ENCODE data around the gene BRIP1.

The BRIP1 gene

DNA sequence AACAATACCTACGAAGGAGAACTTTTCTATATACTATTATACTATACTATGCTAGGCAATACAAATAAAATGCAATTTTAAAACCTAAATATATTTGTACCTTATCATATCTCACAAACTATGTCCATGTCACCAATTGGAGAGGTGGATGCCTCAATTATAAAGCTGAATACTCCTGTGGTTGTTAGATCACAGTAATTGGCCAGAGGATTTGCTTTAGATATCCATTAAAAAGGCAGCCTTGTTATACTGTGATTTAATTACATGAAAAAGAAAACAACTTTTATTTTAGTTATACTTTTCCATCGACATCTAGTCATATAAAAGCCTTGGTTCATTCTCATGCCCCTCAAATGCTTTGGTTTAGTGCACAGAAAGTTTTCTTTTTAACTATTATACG, 129.3 kb downstream of the BRIP1 start:
- Mint-ChIP-seq H3K36me3 (ENCODE audit: low read depth) (peaks cover 33% of the 10 kb centered on the region), H3K27ac (no peak overlapping the region), H3K27me3 (ENCODE audit: low read depth, poor library complexity) (no peaks in the 10 kb centered on the region), H3K4me1 (no peaks in the 10 kb centered on the region), H3K4me3 (no peak overlapping the region), H3K9me3 (peaks cover 15% of the 10 kb centered on the region)
- TF ChIP-seq, protein P1, sequence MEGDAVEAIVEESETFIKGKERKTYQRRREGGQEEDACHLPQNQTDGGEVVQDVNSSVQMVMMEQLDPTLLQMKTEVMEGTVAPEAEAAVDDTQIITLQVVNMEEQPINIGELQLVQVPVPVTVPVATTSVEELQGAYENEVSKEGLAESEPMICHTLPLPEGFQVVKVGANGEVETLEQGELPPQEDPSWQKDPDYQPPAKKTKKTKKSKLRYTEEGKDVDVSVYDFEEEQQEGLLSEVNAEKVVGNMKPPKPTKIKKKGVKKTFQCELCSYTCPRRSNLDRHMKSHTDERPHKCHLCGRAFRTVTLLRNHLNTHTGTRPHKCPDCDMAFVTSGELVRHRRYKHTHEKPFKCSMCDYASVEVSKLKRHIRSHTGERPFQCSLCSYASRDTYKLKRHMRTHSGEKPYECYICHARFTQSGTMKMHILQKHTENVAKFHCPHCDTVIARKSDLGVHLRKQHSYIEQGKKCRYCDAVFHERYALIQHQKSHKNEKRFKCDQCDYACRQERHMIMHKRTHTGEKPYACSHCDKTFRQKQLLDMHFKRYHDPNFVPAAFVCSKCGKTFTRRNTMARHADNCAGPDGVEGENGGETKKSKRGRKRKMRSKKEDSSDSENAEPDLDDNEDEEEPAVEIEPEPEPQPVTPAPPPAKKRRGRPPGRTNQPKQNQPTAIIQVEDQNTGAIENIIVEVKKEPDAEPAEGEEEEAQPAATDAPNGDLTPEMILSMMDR (IDR thresholded peaks at IDR 0.05): no peak
- no peak for DNase-seq

DNA sequence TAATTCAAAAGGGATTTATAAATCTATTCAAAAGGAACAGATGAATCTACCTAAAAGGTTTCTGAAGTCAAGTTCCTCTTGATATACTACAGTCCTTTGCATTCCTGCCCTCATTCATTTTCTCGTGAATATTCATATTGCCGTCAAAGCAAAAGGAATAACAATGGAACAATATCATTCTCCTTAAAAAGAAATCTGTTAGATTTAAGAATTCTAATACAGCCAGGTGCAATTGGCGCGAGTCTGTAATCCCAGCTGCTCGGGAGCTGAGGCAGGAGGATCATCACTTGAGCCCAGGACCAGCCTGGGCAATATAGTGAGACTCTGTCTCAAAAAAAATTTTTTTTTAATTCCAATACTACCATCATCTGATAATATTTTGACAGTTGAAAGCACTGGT, 130.3 kb downstream of the BRIP1 start:
- Mint-ChIP-seq H3K36me3 (ENCODE audit: low read depth) (peaks cover 33% of the 10 kb centered on the region), H3K9me3 (peaks cover 12% of the 10 kb centered on the region), H3K4me3 (no peak overlapping the region), H3K27me3 (ENCODE audit: low read depth, poor library complexity) (no peaks in the 10 kb centered on the region), H3K4me1 (no peaks in the 10 kb centered on the region), H3K27ac (no peak overlapping the region)
- DNase-seq: no peak
- TF ChIP-seq, protein P1 (IDR thresholded peaks at IDR 0.05): no peak

DNA sequence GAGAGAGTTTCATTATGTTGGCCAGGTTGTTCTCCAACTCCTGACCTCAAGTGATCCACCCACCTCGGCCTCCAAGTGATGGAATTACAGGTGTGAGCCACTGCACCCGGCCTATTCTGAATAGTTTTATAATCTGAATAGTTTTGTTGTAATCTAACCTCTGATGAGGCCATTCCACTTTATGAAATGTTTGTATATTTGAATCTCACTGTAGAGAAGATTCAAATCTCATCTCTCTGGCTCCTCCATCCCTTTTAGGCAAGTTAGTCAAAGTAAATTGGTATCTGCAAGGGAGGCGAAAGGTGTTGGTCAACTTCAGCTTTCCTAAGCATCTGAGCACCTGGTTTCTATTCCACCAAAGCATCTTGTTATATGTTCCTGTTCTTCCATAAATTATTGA, 131.2 kb downstream of the BRIP1 start:
- H3K27me3 Mint-ChIP-seq (ENCODE audit: low read depth, poor library complexity): no peaks in the 10 kb centered on the region
- no peaks in the 10 kb centered on the region for H3K4me1 Mint-ChIP-seq
- no peak overlapping the region for H3K4me3 Mint-ChIP-seq
- peaks cover 25% of the 10 kb centered on the region for H3K36me3 Mint-ChIP-seq (ENCODE audit: low read depth)
- TF ChIP-seq, protein P1 (IDR thresholded peaks at IDR 0.05): no peak
- H3K9me3 Mint-ChIP-seq: peaks cover 5% of the 10 kb centered on the region
- DNase-seq: no peak
- H3K27ac Mint-ChIP-seq: no peak overlapping the region

DNA sequence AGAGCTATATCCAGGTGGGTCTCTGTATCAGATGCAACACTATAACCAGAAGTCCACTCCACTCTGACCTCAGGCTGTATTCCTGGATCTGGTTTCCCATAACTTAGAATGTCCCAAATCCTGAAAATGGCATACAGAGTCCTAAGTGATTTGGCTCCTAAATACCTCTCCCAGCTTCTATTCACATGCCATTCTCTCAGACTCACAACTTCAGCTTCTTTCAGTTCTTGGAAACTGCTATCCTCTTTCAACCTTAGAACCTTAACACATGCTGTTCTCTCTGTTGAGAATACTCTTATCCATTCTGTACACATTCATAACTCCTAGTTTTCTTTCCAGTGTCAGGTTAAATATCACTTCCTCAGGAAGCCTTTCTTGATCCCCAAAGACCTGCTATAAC, 132.0 kb downstream of the BRIP1 start:
- no peaks in the 10 kb centered on the region for H3K9me3 Mint-ChIP-seq
- H3K4me3 Mint-ChIP-seq: no peak overlapping the region
- H3K4me1 Mint-ChIP-seq: no peaks in the 10 kb centered on the region
- H3K27ac Mint-ChIP-seq: no peak overlapping the region
- H3K36me3 Mint-ChIP-seq (ENCODE audit: low read depth): peaks cover 16% of the 10 kb centered on the region
- H3K27me3 Mint-ChIP-seq (ENCODE audit: low read depth, poor library complexity): no peaks in the 10 kb centered on the region
- TF ChIP-seq, protein P1 (IDR thresholded peaks at IDR 0.05): no peak
- no peak for DNase-seq

DNA sequence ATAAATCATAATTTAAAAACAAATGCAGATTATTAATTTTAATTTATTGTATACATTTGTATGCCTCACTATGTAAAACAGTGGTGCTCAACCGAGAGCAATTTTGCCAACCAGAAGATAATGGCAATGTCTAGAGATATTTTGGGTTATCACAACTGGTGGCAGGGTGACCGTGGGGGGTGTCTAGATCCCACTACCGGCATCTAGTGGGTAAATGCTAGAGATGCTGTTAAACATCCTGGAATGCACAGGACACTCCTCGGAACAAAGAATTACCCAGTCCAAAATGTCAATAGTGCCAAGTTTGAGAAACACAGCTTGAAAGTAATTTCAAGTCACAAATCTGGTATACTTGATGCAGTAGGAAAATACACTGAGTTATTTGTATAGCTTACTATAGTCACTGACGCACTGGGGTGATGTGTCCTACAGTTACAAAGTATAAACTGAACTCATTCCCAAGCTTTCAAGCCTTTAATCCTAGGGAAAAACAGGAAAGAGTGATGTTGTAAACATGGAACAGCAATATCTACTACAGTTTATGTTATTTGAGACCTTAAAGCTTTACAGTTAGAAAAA, 133.5 kb downstream of the BRIP1 start:
- no peaks in the 10 kb centered on the region for H3K27me3 Mint-ChIP-seq (ENCODE audit: low read depth, poor library complexity)

More for the DNA sequence above, 133.5 kb downstream of the BRIP1 start:
- no peak overlapping the region for H3K27ac Mint-ChIP-seq
- peaks cover 15% of the 10 kb centered on the region for H3K36me3 Mint-ChIP-seq (ENCODE audit: low read depth)
- no peak for DNase-seq
- no peaks in the 10 kb centered on the region for H3K9me3 Mint-ChIP-seq
- TF ChIP-seq, protein P1 (IDR thresholded peaks at IDR 0.05): no peak
- H3K4me3 Mint-ChIP-seq: no peak overlapping the region
- H3K4me1 Mint-ChIP-seq: no peaks in the 10 kb centered on the region

Measured in nephron progenitor cell (in vitro differentiated cells).